Liver (tissue), 9 donors: ENCODE results near the gene ZFYVE28. TPM values are rescaled to one million over a fixed set of nuclear protein-coding genes. Genes with fewer than 3 reads are reported as not detected.

Source experiments
- DNase-seq: peaks from one replicate; pipeline ENCODE4 v3.0.0-alpha.2; 2017; ENCODE audit warnings: low spot score
- H3K27ac ChIP-seq, 2 donors: one replicate each; pipeline ENCODE4 v1.7.0; 2013; ENCODE audit warnings: inconsistent platforms in 2 of 2, low read length in 2 of 2, control low read depth in 1 of 2, low read depth in 1 of 2, mild to moderate bottlenecking in 1 of 2
- H3K27me3 ChIP-seq, 4 donors: one replicate each; pipeline versions ENCODE4 v1.6.1 to v1.7.0; 2013; ENCODE audit warnings: low read length in 3 of 4, inconsistent platforms in 1 of 4, mild to moderate bottlenecking in 1 of 4, moderate library complexity in 1 of 4; ENCODE audit not compliant: control insufficient read depth in 4 of 4, insufficient read depth in 4 of 4
- H3K36me3 ChIP-seq, 4 donors: one replicate each; pipeline versions ENCODE4 v1.6.1 to v1.7.0; 2013; ENCODE audit warnings: low read length in 3 of 4, mild to moderate bottlenecking in 3 of 4, low read depth in 1 of 4, moderate library complexity in 1 of 4; ENCODE audit not compliant: control insufficient read depth in 4 of 4, insufficient read depth in 3 of 4
- H3K4me1 ChIP-seq, 4 donors: one replicate each; pipeline versions ENCODE4 v1.6.1 to v1.7.0; 2013; ENCODE audit warnings: low read length in 3 of 4, mild to moderate bottlenecking in 3 of 4, moderate library complexity in 1 of 4; ENCODE audit not compliant: control insufficient read depth in 4 of 4, insufficient read depth in 4 of 4
- H3K4me3 ChIP-seq, 3 donors: one replicate each; pipeline versions ENCODE4 v1.6.1 to v1.7.0; 2013; ENCODE audit warnings: low read length in 3 of 3, control low read depth in 1 of 3, low read depth in 1 of 3, mild to moderate bottlenecking in 1 of 3
- H3K9ac ChIP-seq, 2 donors: one replicate each; pipeline ENCODE4 v1.7.0; 2013; ENCODE audit warnings: low read length in 2 of 2, mild to moderate bottlenecking in 2 of 2, moderate library complexity in 2 of 2, control low read depth in 1 of 2, low read depth in 1 of 2
- H3K9me3 ChIP-seq, 4 donors: one replicate each; pipeline versions ENCODE4 v1.6.1 to v1.7.0; 2013; ENCODE audit warnings: low read length in 3 of 4; ENCODE audit not compliant: control insufficient read depth in 4 of 4
- ATF3 ChIP-seq: IDR thresholded peaks from 2 replicates; pipeline ENCODE4 v1.6.1; 2016; ENCODE audit warnings: antibody characterized with exemption
- EGR1 ChIP-seq, 2 donors: IDR thresholded peaks; 2 replicates each; pipeline ENCODE4 v1.6.1; 2016 to 2018; ENCODE audit warnings: antibody characterized with exemption in 2 of 2, low read depth in 2 of 2
- FOXA1 ChIP-seq: IDR thresholded peaks from 2 replicates; pipeline ENCODE4 v1.6.1; 2016; ENCODE audit warnings: antibody characterized with exemption
- FOXA2 ChIP-seq: IDR thresholded peaks from 2 replicates; pipeline ENCODE4 v1.6.1; 2016; ENCODE audit warnings: antibody characterized with exemption
- GABPA ChIP-seq, 2 donors: IDR thresholded peaks in 1 of 2; conservative IDR thresholded peaks in 1 of 2; 2 replicates each; pipeline ENCODE4 v1.6.1; 2016; ENCODE audit warnings: antibody characterized with exemption in 2 of 2, mild to moderate bottlenecking in 1 of 2, moderate library complexity in 1 of 2
- HNF4A ChIP-seq, 2 donors: conservative IDR thresholded peaks; 2 replicates each; pipeline ENCODE4 v1.6.1; 2016; ENCODE audit warnings: antibody characterized with exemption in 2 of 2, mild to moderate bottlenecking in 2 of 2
- HNF4G ChIP-seq: IDR thresholded peaks from 2 replicates; pipeline ENCODE4 v1.6.1; 2016; ENCODE audit warnings: antibody characterized with exemption
- JUND ChIP-seq, 2 donors: IDR thresholded peaks; 2 replicates each; pipeline ENCODE4 v1.6.1; 2016; ENCODE audit warnings: antibody characterized with exemption in 2 of 2
- NR2F2 ChIP-seq: IDR thresholded peaks from 2 replicates; pipeline ENCODE4 v1.6.1; 2016; ENCODE audit warnings: antibody characterized with exemption
- RAD21 ChIP-seq, 2 donors: IDR thresholded peaks; 2 replicates each; pipeline ENCODE4 v1.6.1; 2016; ENCODE audit warnings: antibody characterized with exemption in 2 of 2, mild to moderate bottlenecking in 2 of 2
- RXRA ChIP-seq, 2 donors: IDR thresholded peaks; 2 replicates each; pipeline ENCODE4 v1.6.1; 2017 to 2018; ENCODE audit warnings: antibody characterized with exemption in 2 of 2, mild to moderate bottlenecking in 1 of 2
- SP1 ChIP-seq: IDR thresholded peaks from 2 replicates; pipeline ENCODE4 v1.6.1; 2018; ENCODE audit warnings: antibody characterized with exemption, mild to moderate bottlenecking
- TAF1 ChIP-seq: conservative IDR thresholded peaks from 2 replicates; pipeline ENCODE4 v1.6.1; 2016; ENCODE audit warnings: antibody characterized with exemption, mild to moderate bottlenecking
- YY1 ChIP-seq: IDR thresholded peaks from 2 replicates; pipeline ENCODE4 v1.6.1; 2016; ENCODE audit warnings: antibody characterized with exemption, mild to moderate bottlenecking
- WGBS: extraction: QIAGEN DNeasy Blood & Tissue Kit; methylation state at CpG from one replicate; pipeline ENCODE4 v1.1.7; 2013; 5-methylcytosine and 5-hydroxymethylcytosine counted together
- polyA plus RNA-seq, 2 donors: library from polyadenylated mRNA; stranded (reverse) in 1 of 2; unstranded in 1 of 2; fragments of 200-250 nt in 1 of 2; fragments of >200 nt in 1 of 2; fragmentation: Nextera tagmentation in 1 of 2; extraction: Ambion mirVana in 1 of 2; gene quantifications; one replicate each; pipeline versions ENCODE4 v1.2.1 to v1.2.3, GENCODE V29; 2013 to 2015
- total RNA-seq, 2 donors: library from RNA; depleted of rRNA; stranded (reverse); fragments of >200 nt; gene quantifications; one replicate each; pipeline ENCODE4 v1.2.3, GENCODE V29; 2014
- TF ChIP-seq, protein P1 (sequence below): IDR thresholded peaks from 2 replicates; pipeline ENCODE4 v1.6.1; 2016; ENCODE audit warnings: antibody characterized with exemption
- TF ChIP-seq, protein P2 (sequence below): fragments of 150-350 bp; IDR thresholded peaks from 2 replicates; pipeline ENCODE4 v1.5.1; 2017; ENCODE audit warnings: improper control_type of control experiment, low read depth, low read length; ENCODE audit not compliant: missing input control
- TF ChIP-seq, protein P3 (sequence below): IDR thresholded peaks from 2 replicates; pipeline ENCODE4 v1.6.1; 2016; ENCODE audit warnings: antibody characterized with exemption
- TF ChIP-seq, protein P4 (sequence below): IDR thresholded peaks from 2 replicates; pipeline ENCODE4 v1.6.1; 2016; ENCODE audit warnings: antibody characterized with exemption, mild to moderate bottlenecking
- donor health status: healthy.
- donor health status: healthy.
- donor health status: healthy.
- donor health status: healthy.
- donor health status: healthy.

ZFYVE28 gene
- total and polyA plus RNA-seq, 4 donors: 2.0 to 6.1 (median 2.7) TPM

GRCh38 chr4:2250357-2251072 is 167.9 kb downstream of the ZFYVE28 start:
- H3K4me3 ChIP-seq: no peak overlapping the region
- TF ChIP-seq SP1 (no peak), FOXA2 (no peak), YY1 (no peak), FOXA1 (no peak), RXRA (IDR thresholded peaks at IDR 0.05) (no peak), HNF4A (conservative IDR thresholded peaks at IDR 0.05) (no peak), NR2F2 (no peak), JUND (IDR thresholded peaks at IDR 0.05) (no peak), RAD21 (IDR thresholded peaks at IDR 0.05) (no peak), TAF1 (no peak), ATF3 (no peak), EGR1 (IDR thresholded peaks at IDR 0.05; ENCODE audit: low read depth in 2 of 2) (no peak), HNF4G (no peak), GABPA (IDR thresholded peaks at IDR 0.05 in 1 of 2, conservative IDR thresholded peaks at IDR 0.05 in 1 of 2) (no peak)
- TF ChIP-seq, protein P1, sequence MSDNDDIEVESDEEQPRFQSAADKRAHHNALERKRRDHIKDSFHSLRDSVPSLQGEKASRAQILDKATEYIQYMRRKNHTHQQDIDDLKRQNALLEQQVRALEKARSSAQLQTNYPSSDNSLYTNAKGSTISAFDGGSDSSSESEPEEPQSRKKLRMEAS: no peak
- TF ChIP-seq, protein P2, sequence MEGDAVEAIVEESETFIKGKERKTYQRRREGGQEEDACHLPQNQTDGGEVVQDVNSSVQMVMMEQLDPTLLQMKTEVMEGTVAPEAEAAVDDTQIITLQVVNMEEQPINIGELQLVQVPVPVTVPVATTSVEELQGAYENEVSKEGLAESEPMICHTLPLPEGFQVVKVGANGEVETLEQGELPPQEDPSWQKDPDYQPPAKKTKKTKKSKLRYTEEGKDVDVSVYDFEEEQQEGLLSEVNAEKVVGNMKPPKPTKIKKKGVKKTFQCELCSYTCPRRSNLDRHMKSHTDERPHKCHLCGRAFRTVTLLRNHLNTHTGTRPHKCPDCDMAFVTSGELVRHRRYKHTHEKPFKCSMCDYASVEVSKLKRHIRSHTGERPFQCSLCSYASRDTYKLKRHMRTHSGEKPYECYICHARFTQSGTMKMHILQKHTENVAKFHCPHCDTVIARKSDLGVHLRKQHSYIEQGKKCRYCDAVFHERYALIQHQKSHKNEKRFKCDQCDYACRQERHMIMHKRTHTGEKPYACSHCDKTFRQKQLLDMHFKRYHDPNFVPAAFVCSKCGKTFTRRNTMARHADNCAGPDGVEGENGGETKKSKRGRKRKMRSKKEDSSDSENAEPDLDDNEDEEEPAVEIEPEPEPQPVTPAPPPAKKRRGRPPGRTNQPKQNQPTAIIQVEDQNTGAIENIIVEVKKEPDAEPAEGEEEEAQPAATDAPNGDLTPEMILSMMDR: no peak
- TF ChIP-seq, protein P3, sequence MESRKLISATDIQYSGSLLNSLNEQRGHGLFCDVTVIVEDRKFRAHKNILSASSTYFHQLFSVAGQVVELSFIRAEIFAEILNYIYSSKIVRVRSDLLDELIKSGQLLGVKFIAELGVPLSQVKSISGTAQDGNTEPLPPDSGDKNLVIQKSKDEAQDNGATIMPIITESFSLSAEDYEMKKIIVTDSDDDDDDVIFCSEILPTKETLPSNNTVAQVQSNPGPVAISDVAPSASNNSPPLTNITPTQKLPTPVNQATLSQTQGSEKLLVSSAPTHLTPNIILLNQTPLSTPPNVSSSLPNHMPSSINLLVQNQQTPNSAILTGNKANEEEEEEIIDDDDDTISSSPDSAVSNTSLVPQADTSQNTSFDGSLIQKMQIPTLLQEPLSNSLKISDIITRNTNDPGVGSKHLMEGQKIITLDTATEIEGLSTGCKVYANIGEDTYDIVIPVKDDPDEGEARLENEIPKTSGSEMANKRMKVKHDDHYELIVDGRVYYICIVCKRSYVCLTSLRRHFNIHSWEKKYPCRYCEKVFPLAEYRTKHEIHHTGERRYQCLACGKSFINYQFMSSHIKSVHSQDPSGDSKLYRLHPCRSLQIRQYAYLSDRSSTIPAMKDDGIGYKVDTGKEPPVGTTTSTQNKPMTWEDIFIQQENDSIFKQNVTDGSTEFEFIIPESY: no peak
- TF ChIP-seq, protein P4, sequence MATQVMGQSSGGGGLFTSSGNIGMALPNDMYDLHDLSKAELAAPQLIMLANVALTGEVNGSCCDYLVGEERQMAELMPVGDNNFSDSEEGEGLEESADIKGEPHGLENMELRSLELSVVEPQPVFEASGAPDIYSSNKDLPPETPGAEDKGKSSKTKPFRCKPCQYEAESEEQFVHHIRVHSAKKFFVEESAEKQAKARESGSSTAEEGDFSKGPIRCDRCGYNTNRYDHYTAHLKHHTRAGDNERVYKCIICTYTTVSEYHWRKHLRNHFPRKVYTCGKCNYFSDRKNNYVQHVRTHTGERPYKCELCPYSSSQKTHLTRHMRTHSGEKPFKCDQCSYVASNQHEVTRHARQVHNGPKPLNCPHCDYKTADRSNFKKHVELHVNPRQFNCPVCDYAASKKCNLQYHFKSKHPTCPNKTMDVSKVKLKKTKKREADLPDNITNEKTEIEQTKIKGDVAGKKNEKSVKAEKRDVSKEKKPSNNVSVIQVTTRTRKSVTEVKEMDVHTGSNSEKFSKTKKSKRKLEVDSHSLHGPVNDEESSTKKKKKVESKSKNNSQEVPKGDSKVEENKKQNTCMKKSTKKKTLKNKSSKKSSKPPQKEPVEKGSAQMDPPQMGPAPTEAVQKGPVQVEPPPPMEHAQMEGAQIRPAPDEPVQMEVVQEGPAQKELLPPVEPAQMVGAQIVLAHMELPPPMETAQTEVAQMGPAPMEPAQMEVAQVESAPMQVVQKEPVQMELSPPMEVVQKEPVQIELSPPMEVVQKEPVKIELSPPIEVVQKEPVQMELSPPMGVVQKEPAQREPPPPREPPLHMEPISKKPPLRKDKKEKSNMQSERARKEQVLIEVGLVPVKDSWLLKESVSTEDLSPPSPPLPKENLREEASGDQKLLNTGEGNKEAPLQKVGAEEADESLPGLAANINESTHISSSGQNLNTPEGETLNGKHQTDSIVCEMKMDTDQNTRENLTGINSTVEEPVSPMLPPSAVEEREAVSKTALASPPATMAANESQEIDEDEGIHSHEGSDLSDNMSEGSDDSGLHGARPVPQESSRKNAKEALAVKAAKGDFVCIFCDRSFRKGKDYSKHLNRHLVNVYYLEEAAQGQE: no peak
- no peaks in the 10 kb centered on the region for H3K9me3 ChIP-seq
- WGBS: 95% methylated on average over 30 of the region's 30 CpGs
- peaks cover 0 to 3% (median 0%) of the 10 kb centered on the region in 4 donors for H3K4me1 ChIP-seq
- peaks cover 7 to 45% (median 19%) of the 10 kb centered on the region in 4 donors for H3K36me3 ChIP-seq
- no peak overlapping the region for H3K27ac ChIP-seq
- H3K9ac ChIP-seq: no peak overlapping the region
- DNase-seq: no peak
- no peaks in the 10 kb centered on the region for H3K27me3 ChIP-seq
